Right cardiac atrium (tissue), 5 donors: ENCODE measurements around the gene TBL1X. TPM values are rescaled to one million over a fixed set of nuclear protein-coding genes. Genes with fewer than 3 reads are reported as not detected.

ENCODE experiments used
- ATAC-seq, 2 donors: fragments of 200-7000 bp; cut with Tn5 transposase; one replicate each; pipeline versions ENCODE4 v1.8.0 to v1.9.1; 2020; ENCODE audit warnings: moderate library complexity in 2 of 2, mild to moderate bottlenecking in 1 of 2
- DNase-seq, 3 donors: peaks; one replicate each; pipeline ENCODE4 v3.0.0-alpha.2; 2020
- H3K27ac ChIP-seq: one replicate; pipeline ENCODE4 v1.5.1; 2013; ENCODE audit warnings: mild to moderate bottlenecking, low read length, control low read depth, moderate library complexity
- H3K27me3 ChIP-seq: one replicate; pipeline ENCODE4 v1.6.1; 2013; ENCODE audit not compliant: control insufficient read depth, insufficient read depth
- H3K4me1 ChIP-seq: one replicate; pipeline ENCODE4 v1.6.1; 2013; ENCODE audit warnings: low read length; ENCODE audit not compliant: control insufficient read depth, insufficient read depth
- H3K4me3 ChIP-seq: one replicate; pipeline ENCODE4 v1.5.1; 2013; ENCODE audit warnings: low read length, control low read depth
- H3K9me3 ChIP-seq: one replicate; pipeline ENCODE4 v1.6.1; 2013; ENCODE audit warnings: low read length; ENCODE audit not compliant: control insufficient read depth
- WGBS: extraction: QIAGEN DNeasy Blood & Tissue Kit; methylation state at CpG from one replicate; pipeline ENCODE4 v1.1.7; 2013; 5-methylcytosine and 5-hydroxymethylcytosine counted together
- intact Hi-C, 4 donors: fragments of 100-400 bp; cut with DNase I; formaldehyde crosslinking; loops; one replicate each; pipeline versions ENCODE4 v1.11.0 to v1.14.0; 2022 to 2023
- polyA plus RNA-seq: library from polyadenylated mRNA; stranded (reverse); fragments of 200-250 nt; gene quantifications from one replicate; pipeline ENCODE4 v1.2.3, GENCODE V29; 2013
- total RNA-seq, 4 donors: library from RNA; stranded (reverse); fragmentation: NEBNext Ultra II Directional; extraction: Animal tissue kit (Norgen Biotek cat#: 25700); gene quantifications; one replicate each; pipeline ENCODE4 v1.2.1, GENCODE V29; 2021
- donor health status: healthy with polysubstance abuse.
- donor health status: DM: no; HTN: yes; CAD: no.
- donor health status: DM: no; HTN: no; CAD: no.
- donor health status: DM: no; HTN: yes; CAD: no; lungs with severe emphysema.
- donor health status: DM: yes; HTN: yes; CAD: no.

Gene TBL1X
- total and polyA plus RNA-seq, 5 donors = 5.1 to 16.3 (median 13.4) TPM

GRCh38 chrX:9628779-9629493 lies 164.1 kb downstream of the TBL1X start:
- Histone ChIP-seq H3K27ac (no peak overlapping the region), H3K4me1 (no peaks in the 10 kb centered on the region), H3K27me3 (no peaks in the 10 kb centered on the region), H3K4me3 (no peak overlapping the region), H3K9me3 (no peaks in the 10 kb centered on the region)
- no peak for ATAC-seq
- intact Hi-C loops = no loop called here
- DNase-seq = no peak
- 96% methylated on average over 6 of the region's 6 CpGs for WGBS

GRCh38 chrX:9634551-9634950 lies 169.7 kb downstream of the TBL1X start:
- no peaks in the 10 kb centered on the region for H3K27me3 ChIP-seq
- no peaks in the 10 kb centered on the region for H3K9me3 ChIP-seq
- WGBS = 70% methylated on average over 7 of the region's 7 CpGs
- no peak overlapping the region for H3K27ac ChIP-seq
- DNase-seq (no peak), ATAC-seq (no peak)
- intact Hi-C loops = no loop called here
- H3K4me3 ChIP-seq = no peak overlapping the region
- no peaks in the 10 kb centered on the region for H3K4me1 ChIP-seq

- H3K9me3 ChIP-seq = no peaks in the 10 kb centered on the region
- intact Hi-C loops = no loop called here
- no peaks in the 10 kb centered on the region for H3K4me1 ChIP-seq
- ATAC-seq (peak; percentile 53 to 83), DNase-seq (peak; percentile 19 to 70 (median 69))
- no peak overlapping the region for H3K27ac ChIP-seq
- no peak overlapping the region for H3K4me3 ChIP-seq
- no peaks in the 10 kb centered on the region for H3K27me3 ChIP-seq
- WGBS = 67% methylated on average over 4 of the region's 4 CpGs
These were observed 170.5 kb downstream of the TBL1X start for GRCh38 chrX:9635368-9635767.

- Histone ChIP-seq H3K4me3 (no peak overlapping the region), H3K9me3 (no peaks in the 10 kb centered on the region), H3K27ac (no peak overlapping the region), H3K4me1 (no peaks in the 10 kb centered on the region), H3K27me3 (no peaks in the 10 kb centered on the region)
- intact Hi-C loops = no loop called here
- DNase-seq = no peak
- peak; percentile 36 to 40 for ATAC-seq
- WGBS = 46% methylated on average over 4 of the region's 4 CpGs
These were observed 170.9 kb downstream of the TBL1X start for GRCh38 chrX:9635803-9636202.

- no peak for ATAC-seq
- H3K4me3 ChIP-seq = no peak overlapping the region
These were observed 174.0 kb downstream of the TBL1X start for GRCh38 chrX:9638871-9639270.

DNA sequence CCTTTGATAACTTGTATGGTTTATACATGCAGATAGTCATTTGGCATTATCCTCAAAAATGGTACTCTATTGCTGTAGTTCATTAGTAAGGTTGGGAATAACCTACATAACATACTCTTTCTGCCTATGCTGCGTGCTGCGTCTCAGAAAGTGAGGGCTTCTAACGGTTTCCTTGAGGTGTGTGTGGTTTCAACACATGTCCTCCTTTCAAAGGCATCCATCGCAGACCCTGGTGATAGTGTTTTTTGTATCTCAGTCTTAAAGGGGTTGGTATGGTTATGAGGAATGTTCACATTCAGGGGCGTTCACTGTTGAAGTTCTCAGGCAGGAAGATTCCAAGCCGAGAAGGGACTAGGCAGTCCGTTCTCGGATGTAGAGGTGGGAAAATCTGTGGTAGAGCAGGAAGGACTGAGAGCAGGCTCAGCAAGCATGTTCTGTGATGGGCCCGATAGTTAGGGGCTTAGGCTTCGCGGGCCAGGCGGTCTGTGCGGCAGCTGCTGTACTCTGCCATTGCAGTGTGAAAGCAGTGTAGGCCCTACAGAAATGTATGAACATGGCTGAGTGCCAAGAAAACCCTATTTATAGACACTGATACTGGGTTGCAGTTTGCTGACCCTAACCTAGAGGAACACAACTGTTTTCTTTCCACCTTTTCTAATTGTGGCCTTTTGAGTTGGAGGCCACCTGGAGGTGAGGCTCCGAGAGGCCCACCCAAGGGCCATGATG lies 177.6 kb downstream of the TBL1X start:
- no peak overlapping the region for H3K4me3 ChIP-seq
- no peaks in the 10 kb centered on the region for H3K9me3 ChIP-seq
- no peak for ATAC-seq
- H3K27me3 ChIP-seq = no peaks in the 10 kb centered on the region
- no peak for DNase-seq
- intact Hi-C loops = no loop called here
- 75% methylated on average over 14 of the region's 14 CpGs for WGBS
- peaks cover 5% of the 10 kb centered on the region for H3K4me1 ChIP-seq
- no peak overlapping the region for H3K27ac ChIP-seq

More at GRCh38 chrX:9638871-9639270, 174.0 kb downstream of the TBL1X start:
- DNase-seq = no peak
- no peaks in the 10 kb centered on the region for H3K27me3 ChIP-seq
- H3K27ac ChIP-seq = no peak overlapping the region
- intact Hi-C loops = no loop called here
- H3K4me1 ChIP-seq = no peaks in the 10 kb centered on the region
- no peaks in the 10 kb centered on the region for H3K9me3 ChIP-seq

DNA sequence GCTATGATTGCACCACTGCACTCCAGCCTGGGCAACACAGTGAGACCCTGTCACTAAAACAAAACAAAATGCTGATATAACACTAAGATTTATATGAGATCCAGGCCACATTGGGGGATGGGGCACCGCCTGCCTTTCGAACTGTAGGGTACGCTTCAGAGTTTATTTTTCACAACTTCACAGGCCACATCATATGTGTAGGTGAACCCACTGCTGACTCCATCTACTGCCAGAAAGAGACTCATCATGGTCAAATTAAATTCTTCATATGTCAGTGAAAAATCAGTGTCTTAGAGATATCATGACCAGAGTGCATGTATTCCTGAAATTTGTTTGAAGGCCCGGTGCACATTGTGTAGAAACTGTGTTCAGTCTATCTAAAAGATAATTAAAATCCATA lies 178.9 kb downstream of the TBL1X start:
- Histone ChIP-seq H3K27me3 (no peaks in the 10 kb centered on the region), H3K4me1 (peaks cover 7% of the 10 kb centered on the region), H3K4me3 (no peak overlapping the region), H3K9me3 (no peaks in the 10 kb centered on the region), H3K27ac (no peak overlapping the region)
- intact Hi-C loops = no loop called here
- ATAC-seq (no peak), DNase-seq (no peak)
- WGBS = 97% methylated on average over 4 of the region's 4 CpGs

DNA sequence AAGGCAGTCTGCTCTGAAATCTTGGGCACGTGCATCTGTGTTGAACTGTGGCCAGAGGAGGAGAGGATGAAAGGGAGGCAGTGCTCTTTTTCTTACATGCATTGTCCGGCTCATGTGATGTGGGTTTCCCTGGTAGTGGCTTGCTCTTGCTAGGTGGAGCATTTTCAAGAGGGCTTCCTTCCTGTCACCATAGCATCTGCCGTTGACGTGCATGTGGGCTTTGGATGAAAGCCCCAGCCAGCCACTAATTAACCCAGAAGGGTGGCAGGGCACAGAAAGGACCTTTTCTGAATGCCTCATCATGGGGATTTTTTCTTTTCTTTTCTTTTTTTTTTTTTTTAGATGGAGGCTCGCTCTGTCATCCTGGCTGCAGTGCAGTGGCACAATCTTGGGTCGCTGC lies 179.5 kb downstream of the TBL1X start:
- DNase-seq = no peak
- Histone ChIP-seq H3K4me1 (peaks cover 7% of the 10 kb centered on the region), H3K4me3 (no peak overlapping the region), H3K9me3 (no peaks in the 10 kb centered on the region), H3K27ac (no peak overlapping the region), H3K27me3 (no peaks in the 10 kb centered on the region)
- intact Hi-C loops = no loop called here
- peak in 1 of 2 donors; percentile 16 for ATAC-seq
- 48% methylated on average over 6 of the region's 6 CpGs for WGBS

DNA sequence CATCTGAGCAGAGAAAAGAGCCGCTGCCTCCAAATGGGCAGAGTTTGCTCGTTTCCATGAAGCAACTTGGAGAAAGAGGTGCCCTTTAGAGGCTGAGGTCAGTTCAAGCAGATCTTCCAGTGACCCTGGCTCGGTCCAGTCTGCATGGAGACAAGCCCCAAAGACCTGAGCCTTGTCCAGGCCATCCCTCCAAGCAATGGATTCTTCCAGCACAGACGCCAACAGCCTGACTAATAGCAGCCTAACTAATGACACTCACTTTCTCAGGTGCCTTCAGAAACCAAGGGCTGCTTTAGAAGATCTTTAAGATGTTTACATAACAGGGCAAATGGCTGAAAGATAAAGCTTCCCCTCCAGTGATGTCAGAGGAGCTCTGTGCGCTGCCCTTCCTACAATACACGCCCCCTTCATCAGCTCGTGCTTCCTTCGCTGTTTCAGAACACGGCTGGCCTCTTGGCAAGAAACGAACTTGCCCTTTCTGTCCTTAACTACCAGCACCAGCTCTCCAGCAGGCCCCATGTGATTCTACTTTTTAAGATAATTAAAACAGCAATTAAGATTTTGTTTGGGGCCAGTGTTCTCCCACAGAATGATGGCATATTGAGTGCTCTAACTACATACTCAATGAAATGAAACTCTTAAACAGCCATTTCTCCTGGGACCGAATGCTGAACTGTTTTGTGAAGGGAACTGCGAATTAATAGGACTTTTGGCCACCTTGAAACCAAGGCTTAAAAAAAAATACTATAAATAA lies 181.8 kb downstream of the TBL1X start:
- DNase-seq (peak in 2 of 3 donors; percentile 28 to 61), ATAC-seq (peak; percentile 77)
- Histone ChIP-seq H3K4me3 (no peak overlapping the region), H3K4me1 (peaks cover 9% of the 10 kb centered on the region), H3K9me3 (no peaks in the 10 kb centered on the region), H3K27ac (peak overlapping the region; percentile 58), H3K27me3 (no peaks in the 10 kb centered on the region)
- WGBS = 45% methylated on average over 12 of the region's 12 CpGs
- intact Hi-C loops = no loop called here

DNA sequence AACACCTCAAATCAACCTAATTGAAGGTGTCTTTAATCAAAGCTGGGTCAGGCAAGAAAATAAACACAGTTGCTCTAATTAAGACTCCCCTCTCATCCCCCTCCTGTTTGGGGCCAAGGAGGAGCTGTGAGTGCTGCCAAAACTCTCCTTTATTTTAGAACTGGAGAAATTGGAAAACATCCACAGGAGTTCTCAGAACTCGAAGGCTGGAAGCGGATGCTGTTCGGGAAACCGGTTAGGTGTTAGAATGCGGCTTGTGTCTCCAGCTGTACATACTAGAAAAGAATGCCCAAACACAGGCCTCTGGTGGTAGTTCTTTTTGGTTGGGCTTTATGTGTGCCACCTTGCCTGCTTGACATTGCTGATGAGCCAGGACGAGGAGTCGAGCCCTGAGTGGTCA lies 182.6 kb downstream of the TBL1X start:
- H3K27me3 ChIP-seq = no peaks in the 10 kb centered on the region
- no peak for DNase-seq
- peak; percentile 41 to 48 for ATAC-seq
- no peaks in the 10 kb centered on the region for H3K9me3 ChIP-seq
- no peak overlapping the region for H3K4me3 ChIP-seq
- H3K27ac ChIP-seq = no peak overlapping the region
- 40% methylated on average over 7 of the region's 7 CpGs for WGBS
- peaks cover 9% of the 10 kb centered on the region for H3K4me1 ChIP-seq
- intact Hi-C loops = no loop called here

DNA sequence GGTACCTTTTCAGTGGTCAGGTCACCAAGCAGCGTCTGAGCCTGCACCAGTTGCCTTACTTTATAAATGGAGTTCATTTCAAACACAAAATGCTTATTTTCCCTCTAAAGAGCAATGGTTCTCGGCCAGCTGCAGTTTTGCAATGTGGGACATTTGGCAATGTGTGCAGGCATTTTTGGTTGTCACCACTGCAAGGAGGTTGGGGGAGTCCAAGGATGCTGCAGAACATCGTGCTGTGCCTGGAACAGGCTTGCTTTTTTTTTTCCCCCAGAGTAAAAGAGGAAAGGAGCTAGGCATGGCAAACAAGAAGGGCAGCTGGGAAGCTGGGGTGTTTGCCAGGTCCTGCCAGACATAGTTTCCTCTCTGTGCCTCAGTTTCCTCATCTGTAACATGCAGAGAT lies 185.2 kb downstream of the TBL1X start:
- no peak overlapping the region for H3K27ac ChIP-seq
- H3K9me3 ChIP-seq = no peaks in the 10 kb centered on the region
- peaks cover 9% of the 10 kb centered on the region for H3K4me1 ChIP-seq
- WGBS = 46% methylated on average over 3 of the region's 3 CpGs
- no peak overlapping the region for H3K4me3 ChIP-seq
- intact Hi-C loops = no loop called here
- peak in 2 of 3 donors; percentile 23 to 57 for DNase-seq
- ATAC-seq = peak in 1 of 2 donors; percentile 38
- no peaks in the 10 kb centered on the region for H3K27me3 ChIP-seq
